WERI-Rb-1 (cell line): ENCODE results near the gene ITSN1.

Experiments
- DNase-seq: peaks from one replicate; pipeline ENCODE4 v3.0.0-alpha.2; 2020
- H3K27ac ChIP-seq: fragments of 250-450 bp; sonication (Bioruptor Pico); 2 replicates; pipeline ENCODE4 v1.5.1; 2020; ENCODE audit warnings: mild to moderate bottlenecking, moderate library complexity
- H3K27me3 ChIP-seq: fragments of 250-450 bp; sonication (Bioruptor Pico); 2 replicates; pipeline ENCODE4 v1.5.1; 2021; ENCODE audit warnings: mild to moderate bottlenecking, low read depth, moderate library complexity; ENCODE audit not compliant: insufficient read depth, severe bottlenecking
- H3K36me3 ChIP-seq: fragments of 250-450 bp; sonication (Bioruptor Pico); 2 replicates; pipeline ENCODE4 v1.5.1; 2020; ENCODE audit warnings: mild to moderate bottlenecking, moderate library complexity
- H3K4me3 ChIP-seq: 2 replicates; pipeline ENCODE4 v1.5.1; 2011; ENCODE audit warnings: low read depth, mild to moderate bottlenecking, control low read depth, low read length
- H3K9me3 ChIP-seq: fragments of 250-450 bp; sonication (Bioruptor Pico); 2 replicates; pipeline ENCODE4 v1.5.1; 2021; ENCODE audit warnings: mild to moderate bottlenecking, moderate library complexity; ENCODE audit not compliant: severe bottlenecking
- CTCF ChIP-seq: IDR thresholded peaks from 2 replicates; pipeline ENCODE4 v1.5.1; 2011; ENCODE audit warnings: low read depth, mild to moderate bottlenecking, control low read depth, inconsistent platforms, low read length

Gene ITSN1

DNA sequence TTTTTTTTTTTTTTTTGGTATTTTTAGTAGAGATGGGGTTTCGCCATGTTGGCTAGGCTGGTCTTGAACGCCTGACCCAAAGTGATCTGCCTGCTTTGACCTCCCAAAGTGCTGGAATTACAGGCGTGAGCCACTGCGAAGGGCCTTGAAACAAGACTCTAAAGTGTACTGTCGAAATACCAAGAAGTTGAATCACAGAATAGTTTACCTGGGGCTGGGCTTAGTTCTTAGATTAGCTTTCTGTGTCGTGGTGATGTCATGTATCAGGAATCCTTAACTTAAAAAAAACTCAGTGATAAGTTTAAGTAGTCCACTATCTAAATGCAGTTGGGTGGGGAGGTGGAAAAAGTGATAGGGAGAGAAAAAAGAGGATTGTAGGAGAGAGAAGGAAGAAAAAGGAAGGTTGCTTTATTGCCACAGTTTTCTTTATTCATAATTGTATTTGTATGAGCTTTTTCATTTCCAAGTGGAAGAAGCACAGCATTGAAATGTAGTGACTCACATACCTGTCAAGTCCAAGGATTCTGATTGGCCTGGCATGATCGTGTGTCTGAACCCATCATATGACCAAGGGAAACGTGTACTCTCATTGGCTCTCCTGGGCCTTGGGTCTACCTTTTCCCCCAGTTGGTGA is 13.4 kb downstream of the ITSN1 start:
- Histone ChIP-seq H3K27me3 (no peaks in the 10 kb centered on the region), H3K4me3 (no peak overlapping the region), H3K27ac (no peak overlapping the region), H3K36me3 (no peaks in the 10 kb centered on the region; the same call in 1 of the 2 replicates), H3K9me3 (no peaks in the 10 kb centered on the region)
- DNase-seq, result no peak
- no peak for TF ChIP-seq CTCF

GRCh38 chr21:33657124-33657820 is 15.0 kb downstream of the ITSN1 start:
- DNase-seq, result no peak
- Histone ChIP-seq H3K27ac (no peak overlapping the region), H3K4me3 (no peak overlapping the region), H3K9me3 (no peaks in the 10 kb centered on the region), H3K27me3 (no peaks in the 10 kb centered on the region), H3K36me3 (no peaks in the 10 kb centered on the region; the same call in 1 of the 2 replicates)
- no peak for TF ChIP-seq CTCF

GRCh38 chr21:33658919-33659567 is 16.7 kb downstream of the ITSN1 start:
- no peak for DNase-seq
- Histone ChIP-seq H3K9me3 (no peaks in the 10 kb centered on the region), H3K4me3 (no peak overlapping the region), H3K27ac (no peak overlapping the region), H3K36me3 (no peaks in the 10 kb centered on the region; the same call in 1 of the 2 replicates), H3K27me3 (no peaks in the 10 kb centered on the region)
- TF ChIP-seq CTCF, result no peak

DNA sequence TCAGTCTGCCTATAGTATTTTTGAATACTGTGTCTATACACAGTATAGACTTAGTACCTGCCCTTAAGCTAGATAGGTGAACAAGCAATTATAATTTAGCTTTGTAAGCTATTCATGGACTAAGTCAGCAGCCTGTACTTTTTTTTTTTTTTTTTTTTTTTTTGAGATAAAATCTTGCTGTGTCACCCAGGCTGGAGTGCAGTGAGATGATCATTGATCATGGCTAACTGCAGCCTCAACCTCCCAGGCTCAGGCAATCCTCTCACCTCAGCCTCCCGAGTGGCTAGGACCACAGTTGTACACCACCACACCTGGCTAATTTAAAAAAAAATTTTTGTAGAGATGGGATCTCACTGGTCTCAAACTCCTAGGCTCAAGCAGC is 17.3 kb downstream of the ITSN1 start:
- H3K4me3 ChIP-seq, result no peak overlapping the region
- DNase-seq, result no peak
- H3K36me3 ChIP-seq, result no peaks in the 10 kb centered on the region; the same call in 1 of the 2 replicates
- no peaks in the 10 kb centered on the region for H3K9me3 ChIP-seq
- no peak overlapping the region for H3K27ac ChIP-seq
- no peaks in the 10 kb centered on the region for H3K27me3 ChIP-seq
- TF ChIP-seq CTCF, result no peak

- no peak overlapping the region for H3K27ac ChIP-seq
- TF ChIP-seq CTCF, result no peak
- no peak overlapping the region for H3K4me3 ChIP-seq
- no peaks in the 10 kb centered on the region for H3K27me3 ChIP-seq
- H3K36me3 ChIP-seq, result no peaks in the 10 kb centered on the region; the same call in 1 of the 2 replicates
- no peak for DNase-seq
- no peaks in the 10 kb centered on the region for H3K9me3 ChIP-seq
Measured at GRCh38 chr21:33660406-33660805, 18.1 kb downstream of the ITSN1 start.
